Measurements from ENCODE around the gene EPB41L3.

DNA sequence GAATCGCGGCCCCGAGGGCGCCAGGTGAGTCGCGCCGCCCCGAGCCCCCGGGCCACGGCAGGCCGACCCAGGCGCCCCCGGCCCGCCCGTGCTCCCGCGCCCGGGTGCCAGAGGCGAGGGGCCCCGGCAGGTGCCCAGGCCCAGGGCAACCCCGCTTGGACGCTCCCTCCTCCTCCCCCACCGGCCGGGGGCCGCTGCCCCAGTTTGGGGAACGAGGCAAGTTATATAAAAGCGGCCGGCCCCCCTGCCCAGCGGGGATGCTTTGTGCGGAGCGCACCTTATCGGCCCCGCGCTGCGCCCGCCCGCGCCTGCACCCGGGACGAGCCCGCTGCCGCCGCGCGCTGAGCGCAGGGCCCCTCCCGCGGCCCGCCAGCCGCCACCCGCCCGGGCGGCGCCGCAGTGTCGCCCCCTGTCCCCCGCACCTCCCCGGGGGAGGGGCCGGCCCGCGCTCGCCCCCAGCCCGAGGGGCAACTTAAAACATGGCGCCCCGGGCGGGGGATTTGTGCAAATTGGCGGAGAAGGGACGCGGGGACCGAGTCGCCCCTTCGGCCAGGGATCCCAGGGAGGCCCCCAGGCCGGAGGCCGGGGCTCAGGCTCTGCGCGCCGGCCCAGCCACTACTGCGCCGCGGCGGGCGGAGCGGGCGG is 639 bp downstream of the EPB41L3 start:
- TF ChIP-seq, protein P1, sequence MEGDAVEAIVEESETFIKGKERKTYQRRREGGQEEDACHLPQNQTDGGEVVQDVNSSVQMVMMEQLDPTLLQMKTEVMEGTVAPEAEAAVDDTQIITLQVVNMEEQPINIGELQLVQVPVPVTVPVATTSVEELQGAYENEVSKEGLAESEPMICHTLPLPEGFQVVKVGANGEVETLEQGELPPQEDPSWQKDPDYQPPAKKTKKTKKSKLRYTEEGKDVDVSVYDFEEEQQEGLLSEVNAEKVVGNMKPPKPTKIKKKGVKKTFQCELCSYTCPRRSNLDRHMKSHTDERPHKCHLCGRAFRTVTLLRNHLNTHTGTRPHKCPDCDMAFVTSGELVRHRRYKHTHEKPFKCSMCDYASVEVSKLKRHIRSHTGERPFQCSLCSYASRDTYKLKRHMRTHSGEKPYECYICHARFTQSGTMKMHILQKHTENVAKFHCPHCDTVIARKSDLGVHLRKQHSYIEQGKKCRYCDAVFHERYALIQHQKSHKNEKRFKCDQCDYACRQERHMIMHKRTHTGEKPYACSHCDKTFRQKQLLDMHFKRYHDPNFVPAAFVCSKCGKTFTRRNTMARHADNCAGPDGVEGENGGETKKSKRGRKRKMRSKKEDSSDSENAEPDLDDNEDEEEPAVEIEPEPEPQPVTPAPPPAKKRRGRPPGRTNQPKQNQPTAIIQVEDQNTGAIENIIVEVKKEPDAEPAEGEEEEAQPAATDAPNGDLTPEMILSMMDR (IDR thresholded peaks at IDR 0.05) = no peak
- TF ChIP-seq POLR2A (IDR thresholded peaks at IDR 0.05) (no peak), POLR2AphosphoS5 (IDR thresholded peaks at IDR 0.05) (no peak)
